GM10248 (cell line): ENCODE results near the gene POU2F1.
"Not testable (repeated sequence)": the region's sequence is repeated elsewhere in the genome, so short reads cannot be mapped to it uniquely, and the experiment has no call there.

Source experiments
- CTCF ChIA-PET: fragments of 300-600 bp; sonication (Branson Sonifier 250); formaldehyde crosslinking; extraction: SDS; loops from one replicate; lab custom pipeline; 2021; ENCODE audit warnings: antibody characterized with exemption; lab: Yijun Ruan, JAX
- POLR2A ChIA-PET: fragments of 350-650 bp; sonication (Branson Sonifier 250); formaldehyde crosslinking; extraction: SDS; loops from one replicate; lab custom pipeline; 2020; ENCODE audit warnings: antibody characterized with exemption; lab: Yijun Ruan, JAX
- DNase-seq: peaks from one replicate; pipeline ENCODE4 v3.0.0; 2012; ENCODE audit errors: extremely low spot score
- CTCF ChIP-seq: IDR thresholded peaks from 2 replicates; pipeline ENCODE4 v1.5.1; 2012; ENCODE audit warnings: mild to moderate bottlenecking, low read depth; ENCODE audit errors: extremely low read depth, missing control alignments, control extremely low read depth

Gene POU2F1

GRCh38 chr1:167317463-167317862 lies 96.8 kb downstream of the POU2F1 start:
- TF ChIP-seq CTCF = no peak
- no peak for DNase-seq
- ChIA-PET POLR2A (no interaction called here), CTCF (interaction anchor here (1.3 to 2.4 kb wide), 2 partner anchors 49 to 97 kb away, joined by 5 to 7 read pairs; no protein-coding TSS in a partner anchor)

GRCh38 chr1:167319206-167319605 lies 98.5 kb downstream of the POU2F1 start:
- DNase-seq, POLR2A ChIA-PET: not testable (repeated sequence)
- CTCF ChIA-PET = interaction anchor here (1.0 to 2.8 kb wide), 3 partner anchors 10 to 14 kb away, joined by 3 to 8 read pairs (median 5); no protein-coding TSS in a partner anchor

- no peak for TF ChIP-seq CTCF
Observed at GRCh38 chr1:167322483-167322882, 101.8 kb downstream of the POU2F1 start.

GRCh38 chr1:167325151-167325550 lies 104.5 kb downstream of the POU2F1 start:
- ChIA-PET POLR2A (no interaction called here), CTCF (interaction anchor here (1.3 kb wide), 2 partner anchors 18 to 22 kb away, joined by 4 read pairs; no protein-coding TSS in a partner anchor)
- TF ChIP-seq CTCF = no peak
- no peak for DNase-seq

More at GRCh38 chr1:167322483-167322882, 101.8 kb downstream of the POU2F1 start:
- CTCF ChIA-PET = interaction anchor here (0.7 to 1.3 kb wide), 3 partner anchors 19 to 102 kb away, joined by 3 to 4 read pairs (median 3); no protein-coding TSS in a partner anchor
- POLR2A ChIA-PET = no interaction called here
- no peak for DNase-seq

- DNase-seq = no peak
- TF ChIP-seq CTCF = no peak
- CTCF ChIA-PET = interaction anchor here (1.1 to 2.0 kb wide), 6 partner anchors 10 to 114 kb away, joined by 3 to 8 read pairs (median 4); partner anchors contain the start of gene POU2F1
- POLR2A ChIA-PET = no interaction called here
Observed at GRCh38 chr1:167328306-167328815, 107.7 kb downstream of the POU2F1 start.

- peak; percentile 42 for DNase-seq
- no peak for TF ChIP-seq CTCF
Observed at GRCh38 chr1:167328816-167329483, 108.3 kb downstream of the POU2F1 start.

GRCh38 chr1:167330601-167331293 lies 110.1 kb downstream of the POU2F1 start:
- POLR2A ChIA-PET = interaction anchor here (0.6 kb wide), 1 partner anchor 284 kb away, joined by 3 read pairs; no protein-coding TSS in a partner anchor
- TF ChIP-seq CTCF = no peak
- CTCF ChIA-PET = interaction anchor here (1.8 kb wide), 1 partner anchor 11 kb away, joined by 5 read pairs; no protein-coding TSS in a partner anchor
- DNase-seq = no peak

More at GRCh38 chr1:167328816-167329483, 108.3 kb downstream of the POU2F1 start:
- CTCF ChIA-PET = interaction anchor here (0.9 to 2.0 kb wide), 10 partner anchors 11 to 211 kb away, joined by 3 to 9 read pairs (median 3); partner anchors contain the start of gene POU2F1
- POLR2A ChIA-PET = no interaction called here
